ENCODE results near the gene PHLDB1. TPM values are rescaled to one million over a fixed set of nuclear protein-coding genes. Genes with fewer than 3 reads are reported as not detected.

PHLDB1 gene
- total RNA-seq, 1 experiment from 2014 or later, result 122 TPM

DNA sequence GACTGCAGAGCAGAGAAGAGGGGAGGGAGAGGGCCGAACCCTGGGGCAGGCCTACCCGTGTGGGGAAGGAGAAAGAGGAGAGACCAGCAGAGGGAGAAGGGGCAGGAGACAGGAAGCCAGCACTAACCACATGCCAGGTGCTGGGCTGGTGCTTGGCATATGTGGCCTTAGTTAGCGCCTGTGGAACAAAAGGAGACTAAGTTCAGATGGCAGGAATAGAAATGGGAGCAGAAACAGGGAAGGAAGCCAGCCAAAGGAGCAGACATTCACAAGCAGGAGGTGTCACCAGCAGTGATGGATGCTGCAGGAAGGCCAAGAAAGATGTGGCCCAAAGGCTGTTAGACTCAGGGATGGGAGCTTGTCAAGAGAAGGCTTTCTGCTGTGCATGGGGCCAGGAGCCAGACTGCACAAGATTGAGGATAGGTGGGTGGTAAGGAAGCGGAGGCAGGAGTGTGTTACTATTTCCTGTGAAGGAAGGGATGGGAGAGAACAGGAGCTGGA, 45.3 kb downstream of the PHLDB1 start:
- Histone ChIP-seq H4K20me1 (ENCODE audit: insufficient read depth) (0 out of 2 replicates have a peak, but pooled peaks cover 3% of the 10 kb centered on the region), H3F3A (ENCODE audit: insufficient read depth, low read depth) (peaks cover 11% of the 10 kb centered on the region; the same call in 1 of the 2 replicates), H3K27me3 (ENCODE audit: insufficient read depth, low read depth) (no peaks in the 10 kb centered on the region), H3K4me3 (no peak overlapping the region), H3K9me3 (ENCODE audit: insufficient read depth, low read depth) (no peaks in the 10 kb centered on the region), H3K4me1 (replicated peaks; ENCODE audit: insufficient read depth) (no peaks in the 10 kb centered on the region), H3K4me2 (no peak overlapping the region), H2AFZ (no peak overlapping the region), H3K79me2 (ENCODE audit: low read depth) (no peaks in the 10 kb centered on the region), H3K27ac (no peak overlapping the region), H3K36me3 (ENCODE audit: low read depth) (peaks cover 4% of the 10 kb centered on the region; the same call in 1 of the 2 replicates), H3K9me2 (ENCODE audit: insufficient read depth) (no peaks in the 10 kb centered on the region)
- DNase-seq, result no peak
- CTCF ChIA-PET, result no interaction called here
- BruUV-seq (replicated peaks), result no TSS peak
- intact Hi-C loops (cut with micrococcal nuclease; ENCODE audit: unreplicated experiment), result no loop called here
- POLR2A ChIA-PET (ENCODE audit: unreplicated experiment), result interaction anchor here (0.7 kb wide), 1 partner anchor 309 kb away, joined by 3 read pairs; no protein-coding TSS in a partner anchor
- TF ChIP-seq, protein P1, sequence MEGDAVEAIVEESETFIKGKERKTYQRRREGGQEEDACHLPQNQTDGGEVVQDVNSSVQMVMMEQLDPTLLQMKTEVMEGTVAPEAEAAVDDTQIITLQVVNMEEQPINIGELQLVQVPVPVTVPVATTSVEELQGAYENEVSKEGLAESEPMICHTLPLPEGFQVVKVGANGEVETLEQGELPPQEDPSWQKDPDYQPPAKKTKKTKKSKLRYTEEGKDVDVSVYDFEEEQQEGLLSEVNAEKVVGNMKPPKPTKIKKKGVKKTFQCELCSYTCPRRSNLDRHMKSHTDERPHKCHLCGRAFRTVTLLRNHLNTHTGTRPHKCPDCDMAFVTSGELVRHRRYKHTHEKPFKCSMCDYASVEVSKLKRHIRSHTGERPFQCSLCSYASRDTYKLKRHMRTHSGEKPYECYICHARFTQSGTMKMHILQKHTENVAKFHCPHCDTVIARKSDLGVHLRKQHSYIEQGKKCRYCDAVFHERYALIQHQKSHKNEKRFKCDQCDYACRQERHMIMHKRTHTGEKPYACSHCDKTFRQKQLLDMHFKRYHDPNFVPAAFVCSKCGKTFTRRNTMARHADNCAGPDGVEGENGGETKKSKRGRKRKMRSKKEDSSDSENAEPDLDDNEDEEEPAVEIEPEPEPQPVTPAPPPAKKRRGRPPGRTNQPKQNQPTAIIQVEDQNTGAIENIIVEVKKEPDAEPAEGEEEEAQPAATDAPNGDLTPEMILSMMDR (conservative IDR thresholded peaks at IDR 0.05), result no peak
- no peak for TF ChIP-seq EZH2 (IDR thresholded peaks at IDR 0.05; ENCODE audit: low read depth)

DNA sequence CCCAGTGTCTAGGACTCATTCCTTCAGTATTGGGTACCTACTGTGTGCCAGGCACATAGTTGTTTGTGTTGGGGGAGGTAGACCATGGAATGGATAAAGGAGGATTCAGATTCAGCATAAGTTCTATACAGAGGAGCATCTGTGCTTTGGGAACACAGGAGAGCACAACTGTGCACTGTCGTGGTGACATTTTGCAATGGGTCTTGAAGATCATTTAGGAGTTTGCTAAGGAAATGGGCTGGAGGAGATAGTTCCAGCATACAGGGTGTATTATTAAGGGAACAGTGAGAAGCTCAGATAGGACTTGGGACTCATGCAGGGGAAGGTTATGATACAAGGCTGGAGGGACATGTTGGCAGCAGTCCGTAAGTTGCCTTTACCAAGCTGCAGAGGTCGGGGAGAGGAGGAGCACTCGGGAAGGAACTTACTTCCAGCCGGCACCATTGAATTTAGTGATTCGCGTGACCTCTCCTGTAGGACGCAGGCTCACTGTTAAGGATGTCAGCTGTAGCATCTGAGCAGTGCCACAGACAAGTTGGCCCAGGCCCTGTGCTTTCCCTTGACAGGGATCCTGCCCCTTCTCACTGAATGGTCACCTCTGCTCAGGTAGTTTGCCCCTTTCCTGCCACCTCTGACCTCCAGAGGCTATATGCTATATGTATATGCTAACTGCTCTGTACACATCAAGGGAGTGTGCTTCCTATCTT, 46.4 kb downstream of the PHLDB1 start:
- H3K79me2 ChIP-seq (ENCODE audit: low read depth), result no peaks in the 10 kb centered on the region
- intact Hi-C loops (cut with micrococcal nuclease; ENCODE audit: unreplicated experiment), result no loop called here
- peaks cover 4% of the 10 kb centered on the region; the same call in 1 of the 2 replicates for H3K36me3 ChIP-seq (ENCODE audit: low read depth)
- DNase-seq, result no peak
- CTCF ChIA-PET, result no interaction called here
- no peaks in the 10 kb centered on the region for H3K9me3 ChIP-seq (ENCODE audit: insufficient read depth, low read depth)
- no peak overlapping the region for H3K27ac ChIP-seq
- H3K9me2 ChIP-seq (ENCODE audit: insufficient read depth), result no peaks in the 10 kb centered on the region
- no peaks in the 10 kb centered on the region for H3K4me1 ChIP-seq (replicated peaks; ENCODE audit: insufficient read depth)
- POLR2A ChIA-PET (ENCODE audit: unreplicated experiment), result no interaction called here
- TF ChIP-seq, protein P1 (conservative IDR thresholded peaks at IDR 0.05), result no peak
- BruUV-seq (replicated peaks), result no TSS peak
- 0 out of 2 replicates have a peak, but pooled peaks cover 3% of the 10 kb centered on the region for H4K20me1 ChIP-seq (ENCODE audit: insufficient read depth)
- H2AFZ ChIP-seq, result no peak overlapping the region
- H3K4me2 ChIP-seq, result no peak overlapping the region
- H3K4me3 ChIP-seq, result no peak overlapping the region
- H3F3A ChIP-seq (ENCODE audit: insufficient read depth, low read depth), result peaks cover 18% of the 10 kb centered on the region; the same call in 1 of the 2 replicates
- no peaks in the 10 kb centered on the region for H3K27me3 ChIP-seq (ENCODE audit: insufficient read depth, low read depth)

DNA sequence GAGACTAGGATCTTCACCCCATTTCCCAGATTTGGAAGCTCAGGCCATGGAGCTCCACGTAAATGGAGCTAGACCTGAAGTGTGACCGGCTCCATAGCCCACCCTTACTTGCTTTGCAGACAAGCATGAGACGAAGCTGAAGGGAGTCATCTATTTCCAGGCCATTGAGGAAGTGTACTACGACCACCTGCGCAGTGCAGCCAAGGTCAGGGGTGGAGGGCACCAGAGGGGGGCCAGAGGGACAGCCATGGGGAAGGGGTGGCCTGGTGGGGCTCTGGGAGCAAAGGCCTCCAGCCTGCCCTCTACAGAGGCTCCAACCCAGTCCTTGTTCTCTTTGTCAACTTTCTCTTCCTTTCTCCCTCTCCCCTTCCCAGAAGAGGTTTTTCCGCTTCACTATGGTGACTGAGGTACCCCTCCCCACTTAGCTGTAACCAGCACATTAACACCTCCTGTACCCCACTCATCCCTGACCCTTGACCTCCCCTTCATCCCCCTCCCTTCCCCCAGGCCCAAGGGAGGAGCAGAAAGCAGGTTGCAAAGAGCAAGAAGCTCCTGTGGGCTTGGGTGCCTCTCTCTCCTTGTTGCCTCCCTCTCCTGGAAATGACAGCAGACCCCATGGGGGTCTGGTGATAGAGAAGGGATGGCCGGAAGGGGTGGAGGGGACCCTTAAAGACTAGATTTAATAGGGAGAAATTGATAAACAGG, 48.2 kb downstream of the PHLDB1 start:
- Histone ChIP-seq H3K27me3 (ENCODE audit: insufficient read depth, low read depth) (no peaks in the 10 kb centered on the region), H3K9me2 (ENCODE audit: insufficient read depth) (no peaks in the 10 kb centered on the region), H3K4me2 (no peak overlapping the region), H3K36me3 (ENCODE audit: low read depth) (peaks cover 4% of the 10 kb centered on the region; the same call in 1 of the 2 replicates), H3F3A (ENCODE audit: insufficient read depth, low read depth) (peaks cover 26% of the 10 kb centered on the region; the same call in 1 of the 2 replicates), H3K9me3 (ENCODE audit: insufficient read depth, low read depth) (no peaks in the 10 kb centered on the region), H4K20me1 (ENCODE audit: insufficient read depth) (0 out of 2 replicates have a peak, but pooled peaks cover 3% of the 10 kb centered on the region), H3K27ac (no peak overlapping the region), H2AFZ (no peak overlapping the region), H3K4me3 (no peak overlapping the region), H3K4me1 (replicated peaks; ENCODE audit: insufficient read depth) (no peaks in the 10 kb centered on the region), H3K79me2 (ENCODE audit: low read depth) (no peaks in the 10 kb centered on the region)
- ChIA-PET CTCF (no interaction called here), POLR2A (ENCODE audit: unreplicated experiment) (no interaction called here)
- TF ChIP-seq, protein P1 (conservative IDR thresholded peaks at IDR 0.05), result no peak
- no peak for TF ChIP-seq EZH2 (IDR thresholded peaks at IDR 0.05; ENCODE audit: low read depth)
- intact Hi-C loops (cut with micrococcal nuclease; ENCODE audit: unreplicated experiment), result no loop called here
- no TSS peak for BruUV-seq (replicated peaks)
- no peak for DNase-seq

Measured in PC-9 (cell line).